ENCODE data around the gene CD101. TPM values are rescaled to one million over a fixed set of nuclear protein-coding genes. Genes with fewer than 3 reads are reported as not detected.

Gene CD101
- total RNA-seq, 6 experiments from 2014 or later = not detected

GRCh38 chr1:117077267-117077666 lies 75.7 kb downstream of the CD101 start:
- Mint-ChIP-seq H3K4me3 (no peak overlapping the region), H3K27me3 (ENCODE audit: insufficient read depth) (no peaks in the 10 kb centered on the region), H3K27ac (peak overlapping the region; percentile 83), H3K4me1 (ENCODE audit: low read depth) (peaks cover 20% of the 10 kb centered on the region), H3K36me3 (ENCODE audit: low read depth) (peaks cover 32% of the 10 kb centered on the region), H3K9me3 (no peaks in the 10 kb centered on the region)
- DNase-seq = peak; percentile 94
- no peak for TF ChIP-seq CTCF (IDR thresholded peaks at IDR 0.05)

GRCh38 chr1:117079737-117080136 lies 78.2 kb downstream of the CD101 start:
- DNase-seq = no peak
- H3K27me3 Mint-ChIP-seq (ENCODE audit: insufficient read depth) = no peaks in the 10 kb centered on the region
- H3K36me3 Mint-ChIP-seq (ENCODE audit: low read depth) = peaks cover 30% of the 10 kb centered on the region
- no peak overlapping the region for H3K27ac Mint-ChIP-seq
- no peak for TF ChIP-seq CTCF (IDR thresholded peaks at IDR 0.05)
- H3K4me3 Mint-ChIP-seq = no peak overlapping the region
- H3K9me3 Mint-ChIP-seq = no peaks in the 10 kb centered on the region
- peaks cover 30% of the 10 kb centered on the region for H3K4me1 Mint-ChIP-seq (ENCODE audit: low read depth)

GRCh38 chr1:117084231-117084630 lies 82.7 kb downstream of the CD101 start:
- H3K27me3 Mint-ChIP-seq (ENCODE audit: insufficient read depth) = no peaks in the 10 kb centered on the region
- no peak for TF ChIP-seq CTCF (IDR thresholded peaks at IDR 0.05)
- H3K27ac Mint-ChIP-seq = peak overlapping the region; percentile 75; the same call in 1 of the 2 replicates
- no peak for DNase-seq
- no peaks in the 10 kb centered on the region for H3K9me3 Mint-ChIP-seq
- no peak overlapping the region for H3K4me3 Mint-ChIP-seq
- H3K4me1 Mint-ChIP-seq (ENCODE audit: low read depth) = peaks cover 11% of the 10 kb centered on the region
- peaks cover 9% of the 10 kb centered on the region; the same call in 1 of the 2 replicates for H3K36me3 Mint-ChIP-seq (ENCODE audit: low read depth)

Other genes starting within 250 kb of the CD101 start
- gene CD2, start 247.3 kb upstream of the CD101 start, total RNA-seq (2021; fragmentation: NEBNext Ultra II Directional; extraction: Animal tissue kit (Norgen Biotek cat#: 25700)) = not detected
- under 1 TPM in 1 of 6 experiments, not detected in 5; 0.14 TPM for gene PTGFRN, start 91.8 kb upstream of the CD101 start, total RNA-seq (2021; fragmentation: NEBNext Ultra II Directional; extraction: Animal tissue kit (Norgen Biotek cat#: 25700))
- 10 to 100 TPM; 18.7 to 28.6 (median 24.2) TPM for gene TTF2, start 58.6 kb downstream of the CD101 start, total RNA-seq (2021; fragmentation: NEBNext Ultra II Directional; extraction: Animal tissue kit (Norgen Biotek cat#: 25700))
- 1 to 10 TPM; 2.1 to 4.4 (median 3.6) TPM for gene TRIM45, start 120.0 kb downstream of the CD101 start, total RNA-seq (2021; fragmentation: NEBNext Ultra II Directional; extraction: Animal tissue kit (Norgen Biotek cat#: 25700))
- gene VTCN1, start 209.2 kb downstream of the CD101 start, total RNA-seq (2021; fragmentation: NEBNext Ultra II Directional; extraction: Animal tissue kit (Norgen Biotek cat#: 25700)) = not detected

Data from HFFc6 (cell line).